Neural progenitor cell (in vitro differentiated cells): ENCODE data around the gene IL26.

ENCODE experiments used
- CTCF ChIP-seq: fragments of 200-600 bp; sonication (generic); IDR thresholded peaks from 2 replicates; pipeline ENCODE4 v1.5.1; 2017; ENCODE audit warnings: antibody characterized with exemption, mild to moderate bottlenecking
- EZH2 ChIP-seq: fragments of 200-600 bp; sonication (generic); IDR thresholded peaks from 2 replicates; pipeline ENCODE4 v1.6.1; 2017; ENCODE audit warnings: antibody characterized with exemption, mild to moderate bottlenecking, moderate library complexity
- EZH2phosphoT487 ChIP-seq: fragments of 200-600 bp; sonication (generic); IDR thresholded peaks from 2 replicates; pipeline ENCODE4 v1.6.1; 2017; ENCODE audit warnings: antibody characterized with exemption

- TF ChIP-seq CTCF = no peak
- TF ChIP-seq EZH2 = no peak
- no peak for TF ChIP-seq EZH2phosphoT487
Observed at GRCh38 chr12:68234140-68234539, 8.5 kb upstream of the IL26 start.
